Limb (tissue), 2 donors: ENCODE data around the gene GDF10.

ENCODE experiments used
- DNase-seq, 2 donors: peaks; one replicate each; pipeline ENCODE4 v3.0.0-alpha.2; 2016; ENCODE audit errors: extremely low spot score in 2 of 2

Gene GDF10

GRCh38 chr10:47351899-47352815 lies 52.2 kb downstream of the GDF10 start:
- no peak for DNase-seq

- no peak for DNase-seq
These were observed 53.4 kb downstream of the GDF10 start for GRCh38 chr10:47353351-47353750.

- no peak for DNase-seq
These were observed 54.2 kb downstream of the GDF10 start for GRCh38 chr10:47354165-47354564.

GRCh38 chr10:47354900-47355299 lies 54.9 kb downstream of the GDF10 start:
- no peak for DNase-seq

- DNase-seq = no peak
These were observed 56.7 kb downstream of the GDF10 start for GRCh38 chr10:47356708-47357107.

- no peak for DNase-seq
These were observed 57.2 kb downstream of the GDF10 start for GRCh38 chr10:47357131-47357582.

- no peak for DNase-seq
These were observed 57.9 kb downstream of the GDF10 start for GRCh38 chr10:47357911-47358310.

- no peak for DNase-seq
These were observed 58.5 kb downstream of the GDF10 start for GRCh38 chr10:47358457-47358856.

- DNase-seq = no peak
These were observed 59.1 kb downstream of the GDF10 start for GRCh38 chr10:47359101-47359500.

GRCh38 chr10:47359626-47360418 lies 59.8 kb downstream of the GDF10 start:
- DNase-seq = no peak

- peak in 1 of 2 donors; percentile 23 for DNase-seq
These were observed 60.5 kb downstream of the GDF10 start for GRCh38 chr10:47360419-47361040.

GRCh38 chr10:47361293-47361692 lies 61.3 kb downstream of the GDF10 start:
- DNase-seq = peak in 1 of 2 donors; percentile 39

- peak in 1 of 2 donors; percentile 7 for DNase-seq
These were observed 62.2 kb downstream of the GDF10 start for GRCh38 chr10:47362199-47362598.
